Spleen (tissue), 11 donors: ENCODE results near the gene OTUB1. TPM values are rescaled to one million over a fixed set of nuclear protein-coding genes. Genes with fewer than 3 reads are reported as not detected.

Experiments used
- DNase-seq: peaks from one replicate; pipeline ENCODE4 v3.0.0-alpha.2; 2020
- H3K27ac ChIP-seq, 8 donors: fragments of 200-600 bp; sonication (generic) in 7 of 8; 1 replicate in 4 of 8; 2 replicates in 4 of 8; pipeline versions ENCODE4 v1.5.0 to v1.8.0; 2016 to 2021; ENCODE audit warnings: inconsistent platforms in 4 of 8, mild to moderate bottlenecking in 4 of 8, moderate library complexity in 1 of 8
- H3K27me3 ChIP-seq, 7 donors: fragments of 200-600 bp; sonication (generic) in 6 of 7; replicated peaks in 1 of 7; 1 replicate in 4 of 7; 2 replicates in 3 of 7; pipeline versions ENCODE4 v1.5.0 to v1.8.0; 2016 to 2021; ENCODE audit warnings: inconsistent platforms in 3 of 7, mild to moderate bottlenecking in 1 of 7
- H3K36me3 ChIP-seq, 6 donors: fragments of 200-600 bp; sonication (generic) in 5 of 6; 1 replicate in 4 of 6; 2 replicates in 2 of 6; pipeline versions ENCODE4 v1.5.0 to v1.8.0; 2016 to 2021; ENCODE audit warnings: inconsistent platforms in 2 of 6
- H3K4me1 ChIP-seq, 6 donors: fragments of 200-600 bp; sonication (generic) in 5 of 6; 1 replicate in 3 of 6; 2 replicates in 3 of 6; pipeline versions ENCODE4 v1.5.0 to v1.8.0; 2016 to 2021; ENCODE audit warnings: inconsistent platforms in 3 of 6
- H3K4me3 ChIP-seq, 8 donors: fragments of 200-600 bp; sonication (generic) in 7 of 8; 1 replicate in 4 of 8; 2 replicates in 4 of 8; pipeline versions ENCODE4 v1.5.0 to v1.8.0; 2016 to 2021; ENCODE audit warnings: inconsistent platforms in 4 of 8, mild to moderate bottlenecking in 4 of 8, moderate library complexity in 2 of 8
- H3K9me3 ChIP-seq, 8 donors: fragments of 200-600 bp; sonication (generic) in 7 of 8; 1 replicate in 4 of 8; 2 replicates in 4 of 8; pipeline versions ENCODE4 v1.5.0 to v1.8.0; 2016 to 2021; ENCODE audit warnings: inconsistent platforms in 4 of 8
- CTCF ChIP-seq, 11 experiments: fragments of 200-600 bp in 7 of 11; fragments of 450-650 bp in 4 of 11; sonication (generic) in 4 of 11; IDR thresholded peaks in 8 of 11; conservative IDR thresholded peaks in 3 of 11; 1 replicate in 7 of 11; 2 replicates in 4 of 11; pipeline versions ENCODE4 v1.4.0 to v1.8.0; 2016 to 2021; ENCODE audit warnings: antibody characterized with exemption in 11 of 11, inconsistent platforms in 4 of 11, mild to moderate bottlenecking in 1 of 11
- POLR2A ChIP-seq, 3 donors: fragments of 450-650 bp; IDR thresholded peaks; one replicate each; pipeline ENCODE4 v1.5.1; 2017; ENCODE audit warnings: antibody characterized with exemption in 3 of 3, mild to moderate bottlenecking in 1 of 3
- POLR2AphosphoS5 ChIP-seq, 3 donors: sonication (generic); formaldehyde crosslinking; IDR thresholded peaks; one replicate each; pipeline ENCODE4 v1.5.1; 2017; ENCODE audit warnings: antibody characterized with exemption in 3 of 3
- WGBS, 5 donors: extraction: QIAGEN DNeasy Blood & Tissue Kit in 3 of 5; methylation state at CpG; one replicate each; pipeline versions ENCODE4 v1.1.5 to v1.1.7; 2013 to 2018; 5-methylcytosine and 5-hydroxymethylcytosine counted together
- intact Hi-C: fragments of 100-400 bp; cut with DNase I; formaldehyde crosslinking; loops from one replicate; pipeline ENCODE4 v1.15.0; 2023; ENCODE audit warnings: low total_unique reads
- polyA plus RNA-seq, 3 donors: library from polyadenylated mRNA; stranded (reverse); fragments of 200-250 nt; gene quantifications; one replicate each; pipeline ENCODE4 v1.2.1, GENCODE V29; 2013
- total RNA-seq, 7 donors: library from RNA; depleted of rRNA in 3 of 7; stranded (reverse); fragments of >200 nt in 3 of 7; fragmentation: NEBNext Ultra II Directional in 4 of 7; extraction: Animal tissue kit (Norgen Biotek cat#: 25700) in 4 of 7; gene quantifications; one replicate each; pipeline versions ENCODE4 v1.1.0 to v1.2.1, GENCODE V29; 2016 to 2021
- donor health status: healthy with polysubstance abuse.
- donor health status: DM: no; HTN: no; CAD: no; lungs with moderate emphysema.
- donor health status: DM: no; HTN: no; CAD: no.
- donor health status: Bipolar disorder and iron deficiency.
- donor health status: healthy.
- donor health status: DM: no; HTN: no; CAD: no.
- donor health status: DM: yes; HTN: yes; CAD: no.

Gene OTUB1
- total and polyA plus RNA-seq, 10 donors, result 56.1 to 89.7 (median 63.5) TPM

GRCh38 chr11:63944987-63945386 lies 41.3 kb upstream of the OTUB1 start:
- no peak for TF ChIP-seq POLR2AphosphoS5 (IDR thresholded peaks at IDR 0.05)
- no peak for TF ChIP-seq CTCF (IDR thresholded peaks at IDR 0.05 in 8 of 11, conservative IDR thresholded peaks at IDR 0.05 in 3 of 11)
- no peak for TF ChIP-seq POLR2A (IDR thresholded peaks at IDR 0.05)
- no peak for DNase-seq
- 69 to 81% (median 75%) methylated on average over 7 to 8 of the region's 8 CpGs for WGBS, 5 donors

GRCh38 chr11:63945477-63946163 lies 40.6 kb upstream of the OTUB1 start:
- H3K36me3 ChIP-seq, result peaks cover 0 to 57% (median 23%) of the 10 kb centered on the region in 6 donors
- no peak overlapping the region for H3K4me3 ChIP-seq
- peaks cover 8 to 56% (median 32%) of the 10 kb centered on the region in 6 donors for H3K4me1 ChIP-seq
- H3K9me3 ChIP-seq, result no peaks in the 10 kb centered on the region
- no peak for DNase-seq
- intact Hi-C loops, result no loop called here
- peak overlapping the region in 3 of 8 donors; percentile 26 to 42 (median 33) for H3K27ac ChIP-seq
- no peaks in the 10 kb centered on the region for H3K27me3 ChIP-seq
- no peak for TF ChIP-seq POLR2AphosphoS5 (IDR thresholded peaks at IDR 0.05)
- no peak for TF ChIP-seq POLR2A (IDR thresholded peaks at IDR 0.05)
- TF ChIP-seq CTCF (IDR thresholded peaks at IDR 0.05 in 8 of 11, conservative IDR thresholded peaks at IDR 0.05 in 3 of 11), result peak; percentile 52 to 87 (median 77)
- WGBS, 5 donors, result 50 to 62% (median 61%) methylated on average over 14 of the region's 14 CpGs

More at GRCh38 chr11:63944987-63945386, 41.3 kb upstream of the OTUB1 start:
- no peaks in the 10 kb centered on the region for H3K27me3 ChIP-seq
- peaks cover 0 to 50% (median 23%) of the 10 kb centered on the region in 6 donors for H3K36me3 ChIP-seq
- intact Hi-C loops, result no loop called here
- peaks cover 13 to 61% (median 39%) of the 10 kb centered on the region in 6 donors for H3K4me1 ChIP-seq
- H3K9me3 ChIP-seq, result no peaks in the 10 kb centered on the region
- H3K27ac ChIP-seq, result peak overlapping the region in 3 of 8 donors; percentile 26 to 42 (median 33)
- H3K4me3 ChIP-seq, result no peak overlapping the region

GRCh38 chr11:63951779-63952536 lies 34.3 kb upstream of the OTUB1 start:
- H3K4me1 ChIP-seq, result peaks cover 0 to 27% (median 14%) of the 10 kb centered on the region in 6 donors
- no peak for DNase-seq
- intact Hi-C loops, result no loop called here
- H3K27ac ChIP-seq, result peak overlapping the region in 7 of 8 donors; percentile 14 to 83 (median 57)
- 55 to 64% (median 57%) methylated on average over 20 of the region's 20 CpGs for WGBS, 5 donors
- TF ChIP-seq POLR2AphosphoS5 (IDR thresholded peaks at IDR 0.05) (no peak), POLR2A (IDR thresholded peaks at IDR 0.05) (no peak), CTCF (IDR thresholded peaks at IDR 0.05 in 8 of 11, conservative IDR thresholded peaks at IDR 0.05 in 3 of 11) (no peak)
- peaks cover 0 to 94% (median 42%) of the 10 kb centered on the region in 6 donors for H3K36me3 ChIP-seq
- peak overlapping the region in 1 of 8 donors; percentile 9 for H3K4me3 ChIP-seq
- no peaks in the 10 kb centered on the region for H3K9me3 ChIP-seq
- no peaks in the 10 kb centered on the region for H3K27me3 ChIP-seq

GRCh38 chr11:63952570-63952969 lies 33.7 kb upstream of the OTUB1 start:
- Histone ChIP-seq H3K4me3 (peak overlapping the region in 1 of 8 donors; percentile 9), H3K9me3 (no peaks in the 10 kb centered on the region), H3K27me3 (no peaks in the 10 kb centered on the region), H3K4me1 (peaks cover 0 to 27% (median 14%) of the 10 kb centered on the region in 6 donors), H3K36me3 (peaks cover 0 to 93% (median 39%) of the 10 kb centered on the region in 6 donors), H3K27ac (peak overlapping the region in 5 of 8 donors; percentile 28 to 83 (median 69))
- intact Hi-C loops, result no loop called here
- DNase-seq, result no peak
- TF ChIP-seq POLR2AphosphoS5 (IDR thresholded peaks at IDR 0.05) (no peak), POLR2A (IDR thresholded peaks at IDR 0.05) (no peak), CTCF (IDR thresholded peaks at IDR 0.05 in 8 of 11, conservative IDR thresholded peaks at IDR 0.05 in 3 of 11) (no peak)
- 95 to 98% (median 98%) methylated on average over 4 of the region's 4 CpGs for WGBS, 5 donors
